NCI-H1105 treated with DMSO at 0.1 percent for 48 hours (cell line): ENCODE measurements around the gene CLCN3.
"Not testable (repeated sequence)": the region's sequence is repeated elsewhere in the genome, so short reads cannot be mapped to it uniquely, and the experiment has no call there.

ENCODE experiments used
- DNase-seq: peaks from one replicate; lab custom pipeline; 2025; lab: John Stamatoyannopoulos, UW

Gene CLCN3

GRCh38 chr4:169707958-169708643 lies 87.7 kb downstream of the CLCN3 start:
- DNase-seq, result no peak

- DNase-seq, result no peak
These were observed 95.4 kb downstream of the CLCN3 start for GRCh38 chr4:169715826-169716225.

- DNase-seq, result no peak
These were observed 96.3 kb downstream of the CLCN3 start for GRCh38 chr4:169716677-169717076.

DNA sequence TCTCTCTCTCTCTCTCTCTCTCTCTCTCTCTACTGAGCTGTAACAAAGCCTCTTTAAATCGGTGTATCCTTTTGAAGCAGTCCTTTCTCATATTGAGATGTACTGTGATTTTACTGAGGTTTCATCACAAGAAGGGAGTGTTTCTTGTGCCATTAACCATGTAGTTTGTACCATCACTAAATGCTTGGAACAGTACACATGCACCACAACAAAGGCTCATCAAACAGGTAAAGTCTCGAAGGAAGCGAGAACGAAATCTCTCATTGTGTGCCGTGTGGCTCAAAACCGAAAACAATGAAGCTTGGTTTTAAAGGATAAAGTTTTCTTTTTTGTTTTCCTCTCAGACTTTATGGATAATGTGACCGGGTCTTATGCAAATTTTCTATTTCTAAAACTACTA lies 100.2 kb downstream of the CLCN3 start:
- no peak for DNase-seq

- no peak for DNase-seq
These were observed 103.0 kb downstream of the CLCN3 start for GRCh38 chr4:169723207-169723965.

- DNase-seq, result no peak
These were observed 103.9 kb downstream of the CLCN3 start for GRCh38 chr4:169724260-169724659.

DNA sequence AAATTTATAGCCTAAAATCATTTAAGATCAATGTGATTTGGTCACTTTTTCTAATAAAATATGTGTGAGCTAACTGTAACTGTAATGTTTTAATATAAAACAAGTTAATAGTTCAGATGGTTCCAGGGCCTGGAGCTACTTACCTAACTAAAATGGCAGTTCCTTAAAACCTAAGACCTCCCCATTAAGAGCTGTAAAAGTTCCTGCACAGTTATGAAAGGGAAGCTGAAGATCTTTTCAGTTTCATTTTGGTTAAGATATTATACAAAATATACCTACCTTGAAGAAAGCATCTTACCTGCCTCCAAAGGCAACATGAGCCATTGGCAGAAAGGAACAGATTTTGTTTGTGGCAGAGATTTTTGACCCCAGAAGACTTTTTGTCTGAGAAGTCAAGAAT lies 107.2 kb downstream of the CLCN3 start:
- DNase-seq, result no peak

DNA sequence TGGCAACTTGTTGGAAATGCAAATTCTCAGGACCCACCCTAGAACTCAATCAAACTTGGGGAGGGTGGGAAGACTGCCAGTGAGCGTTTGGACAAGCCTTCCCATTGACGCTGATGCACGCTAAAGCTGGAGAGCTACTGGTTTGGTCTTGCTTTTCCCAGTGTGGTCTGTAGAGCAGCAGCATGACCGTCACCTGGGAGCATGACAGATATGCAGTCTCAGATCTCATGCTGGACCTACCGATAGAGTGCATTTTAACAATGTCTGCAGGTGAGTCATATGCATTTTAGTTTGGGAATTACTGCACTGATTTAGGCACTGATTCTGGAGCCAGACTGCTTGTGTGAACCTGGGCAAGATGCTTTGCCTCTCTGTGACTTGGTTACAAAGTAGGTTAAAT lies 110.2 kb downstream of the CLCN3 start:
- DNase-seq, result no peak

DNA sequence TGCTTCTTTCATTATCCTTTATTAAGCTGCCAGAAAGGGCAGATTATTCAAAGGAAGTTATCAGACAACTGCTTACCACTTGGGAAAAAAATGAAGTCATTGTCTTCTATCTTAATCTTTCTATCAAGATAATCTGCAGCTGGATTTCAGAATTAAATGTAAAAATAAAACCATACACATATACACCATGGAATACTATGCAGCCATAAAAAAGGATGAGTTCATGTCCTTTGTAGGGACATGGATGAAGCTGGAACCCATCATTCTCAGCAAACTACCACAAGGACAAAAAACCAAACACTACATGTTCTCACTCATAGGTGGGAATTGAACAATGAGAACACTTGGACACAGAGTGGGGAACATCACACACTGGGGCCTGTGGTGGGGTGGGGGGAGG lies 118.2 kb downstream of the CLCN3 start:
- not testable (repeated sequence) for DNase-seq

GRCh38 chr4:169741569-169741968 lies 121.2 kb downstream of the CLCN3 start:
- no peak for DNase-seq

DNA sequence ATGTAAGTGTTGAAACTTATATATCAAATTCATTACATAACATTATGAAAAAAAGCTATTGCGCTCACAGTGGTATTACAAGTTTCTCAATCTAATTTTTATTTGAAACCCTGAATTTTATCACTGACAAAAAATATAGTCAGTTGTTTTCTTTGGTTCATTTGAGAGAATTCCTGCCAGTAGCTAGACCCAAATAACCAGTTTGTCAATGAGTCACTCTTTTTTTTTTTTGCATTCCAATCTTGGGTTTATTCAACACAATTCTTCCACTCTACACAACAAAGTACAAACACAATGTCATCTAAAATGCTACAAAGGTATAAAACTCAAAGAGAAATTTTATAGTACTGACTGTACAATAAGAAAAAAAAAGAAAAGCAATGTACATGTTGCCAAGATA lies 124.2 kb downstream of the CLCN3 start:
- no peak for DNase-seq

GRCh38 chr4:169745291-169745690 lies 124.9 kb downstream of the CLCN3 start:
- DNase-seq, result no peak

DNA sequence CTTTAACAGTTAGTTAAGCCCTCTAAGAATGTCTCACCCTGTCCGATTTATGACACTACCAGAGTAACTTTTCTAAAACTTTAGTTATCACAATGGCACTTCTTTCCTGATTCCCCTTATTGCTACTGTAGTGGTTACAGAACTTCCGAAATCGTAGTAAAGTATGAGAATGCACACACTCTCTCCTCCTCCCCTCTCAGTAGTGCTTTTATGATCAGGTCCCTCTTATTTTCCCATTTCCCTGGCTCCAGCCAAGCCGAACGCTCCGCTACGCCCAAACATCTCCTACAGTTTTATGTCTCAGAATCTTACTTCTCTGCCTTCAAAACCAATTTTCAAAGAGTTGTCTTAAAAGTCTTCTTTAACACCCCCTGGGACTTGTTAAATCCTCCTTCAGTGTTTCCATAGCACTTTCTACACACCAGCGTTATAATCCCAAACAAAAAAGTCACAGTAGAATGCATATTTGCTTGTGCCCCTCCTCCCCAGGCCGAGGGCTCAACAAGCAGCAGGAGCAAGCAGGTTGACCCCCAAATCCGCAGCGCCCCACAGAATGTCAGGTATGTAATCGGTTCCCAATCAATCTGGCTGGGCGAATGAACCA lies 136.7 kb downstream of the CLCN3 start:
- DNase-seq, result no peak

- DNase-seq, result peak; percentile 77
These were observed 137.3 kb downstream of the CLCN3 start, which contains the start of gene HPF1 for GRCh38 chr4:169757575-169758184. Gene HPF1 (minus strand): TSS chr4:169757944. CDS start chr4:169757877, 67 bp downstream.

- DNase-seq, result no peak
These were observed 138.1 kb downstream of the CLCN3 start for GRCh38 chr4:169758401-169758962.

DNA sequence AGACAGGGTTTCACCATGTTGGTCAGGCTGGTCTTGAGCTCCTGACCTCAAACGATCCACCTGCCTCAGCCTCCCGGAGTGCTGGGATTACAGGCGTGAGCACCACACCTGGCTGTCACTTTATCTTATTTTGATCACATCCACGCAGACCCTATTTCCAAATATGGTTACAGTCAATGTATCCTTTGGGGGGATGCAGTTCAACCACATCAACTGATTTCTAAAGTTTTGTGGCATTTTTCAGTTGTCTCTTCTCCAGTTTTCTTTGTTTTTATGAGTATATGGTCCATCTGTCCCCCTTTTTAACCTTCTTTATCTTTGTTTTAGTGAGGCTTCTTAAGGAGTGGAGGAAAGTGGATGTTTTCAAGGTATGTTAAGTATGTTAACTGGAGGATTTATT lies 141.5 kb downstream of the CLCN3 start:
- DNase-seq, result no peak

DNA sequence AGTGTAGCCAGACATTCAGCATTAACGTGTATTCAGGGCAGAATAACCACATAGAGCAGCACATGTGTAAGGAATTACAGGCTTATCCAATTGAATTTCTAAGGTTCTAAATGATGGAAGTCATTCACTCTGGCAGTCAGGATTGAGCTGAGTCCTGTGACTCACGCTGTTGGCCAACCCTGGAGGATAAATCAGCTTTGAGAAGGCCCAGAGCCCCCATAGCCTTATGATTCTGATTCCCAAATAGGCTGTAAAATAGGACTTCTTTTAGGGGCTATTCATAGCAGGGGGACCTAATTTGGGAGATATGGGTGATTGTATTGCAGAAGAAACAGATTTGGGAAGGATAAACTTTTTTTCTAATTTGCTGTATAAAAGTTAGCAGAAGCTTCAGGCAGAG lies 145.5 kb downstream of the CLCN3 start:
- DNase-seq, result no peak

DNA sequence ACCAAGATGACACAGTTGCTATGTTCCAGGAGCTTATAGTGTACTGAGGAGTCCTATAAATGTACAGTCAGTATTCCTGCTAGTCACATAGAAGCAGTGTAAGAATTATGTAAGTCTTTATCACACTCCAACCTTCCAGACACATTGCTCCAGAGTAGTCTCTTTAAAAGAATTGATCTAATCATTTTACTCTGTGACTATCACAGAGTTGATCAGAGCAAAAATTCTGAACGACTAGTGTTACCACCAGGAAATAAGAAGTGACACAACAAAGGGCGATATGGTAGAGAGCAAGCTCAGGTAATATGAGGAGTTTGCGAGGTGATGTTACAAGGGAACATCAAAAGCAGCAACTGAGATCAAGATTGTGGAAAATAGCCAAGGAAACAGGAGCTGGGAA lies 146.4 kb downstream of the CLCN3 start:
- no peak for DNase-seq

- no peak for DNase-seq
These were observed 148.0 kb downstream of the CLCN3 start for GRCh38 chr4:169768385-169768784.

DNA sequence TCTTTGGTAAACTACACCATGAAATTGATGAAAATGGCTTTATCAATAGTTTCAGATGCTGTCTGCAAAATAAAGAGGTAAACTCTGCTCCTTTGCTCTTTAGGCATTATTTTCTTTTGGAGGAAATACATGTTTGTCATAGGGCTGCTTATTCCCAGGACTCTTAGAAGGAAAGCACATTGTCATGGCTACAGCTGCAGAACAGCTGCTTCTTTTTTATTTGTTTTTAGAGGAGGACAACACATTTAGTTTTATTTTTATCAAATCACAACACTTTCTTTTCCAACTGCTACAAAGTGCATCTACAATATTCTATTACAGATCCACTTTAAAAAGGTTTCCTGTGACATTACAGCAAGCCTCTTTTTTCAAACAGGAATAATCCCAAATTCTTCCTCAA lies 150.0 kb downstream of the CLCN3 start:
- no peak for DNase-seq

DNA sequence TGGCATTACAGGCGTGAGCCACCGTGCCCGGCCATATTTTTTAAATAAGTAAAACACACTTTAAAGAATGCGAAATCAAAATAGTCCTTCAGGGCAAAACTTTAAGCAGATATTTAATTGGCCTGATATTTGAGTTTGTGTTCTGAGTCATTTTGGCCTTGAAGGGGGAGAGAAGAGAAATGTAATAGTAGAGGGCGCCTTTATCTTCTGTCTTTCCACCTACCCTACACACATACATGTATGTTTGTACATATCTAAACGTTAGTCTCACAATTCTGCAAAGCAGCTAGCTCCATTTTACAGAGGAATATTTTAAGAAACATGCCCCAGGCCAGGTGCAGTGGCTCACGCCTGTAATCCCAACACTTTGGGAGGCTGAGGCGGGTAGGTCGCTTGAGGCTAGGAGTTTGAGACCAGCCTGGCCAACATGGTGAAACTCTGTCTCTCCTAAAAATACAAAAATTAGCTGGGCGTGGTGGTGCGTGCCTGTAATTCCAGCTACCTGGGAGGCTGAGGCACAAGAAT lies 151.2 kb downstream of the CLCN3 start:
- not testable (repeated sequence) for DNase-seq
